ENCODE measurements around the gene SNED1. TPM values are rescaled to one million over a fixed set of nuclear protein-coding genes. Genes with fewer than 3 reads are reported as not detected.

Gene SNED1
- total and polyA plus RNA-seq, 8 donors, result 2.0 to 106 (median 16.0) TPM

DNA sequence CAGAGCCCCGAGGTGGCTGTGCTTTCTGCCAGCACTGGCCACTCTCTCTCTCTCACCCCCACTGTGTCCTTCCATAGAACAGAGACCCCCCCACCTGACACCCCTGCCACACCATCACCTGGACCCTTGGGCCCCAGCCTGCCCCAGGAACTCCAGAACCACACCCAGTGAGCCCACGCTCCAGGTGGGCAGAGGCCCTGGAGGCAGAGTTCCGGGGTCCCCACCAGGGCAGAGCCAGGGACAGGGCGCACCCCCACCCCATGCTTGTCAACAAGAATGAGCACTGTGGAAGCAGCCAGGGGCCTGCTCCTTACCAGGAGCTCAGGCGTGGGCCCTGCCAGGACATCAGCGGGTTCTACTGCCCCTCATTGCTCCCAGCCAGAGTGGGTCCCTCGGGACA, 136.3 kb downstream of the SNED1 start:
- WGBS, 5 donors, result 92 to 96% (median 94%) methylated on average over 7 of the region's 7 CpGs
- TF ChIP-seq POLR2AphosphoS5 (IDR thresholded peaks at IDR 0.05) (no peak), EP300 (IDR thresholded peaks at IDR 0.05) (no peak), POLR2A (IDR thresholded peaks at IDR 0.05) (no peak)
- TF ChIP-seq, protein P1, sequence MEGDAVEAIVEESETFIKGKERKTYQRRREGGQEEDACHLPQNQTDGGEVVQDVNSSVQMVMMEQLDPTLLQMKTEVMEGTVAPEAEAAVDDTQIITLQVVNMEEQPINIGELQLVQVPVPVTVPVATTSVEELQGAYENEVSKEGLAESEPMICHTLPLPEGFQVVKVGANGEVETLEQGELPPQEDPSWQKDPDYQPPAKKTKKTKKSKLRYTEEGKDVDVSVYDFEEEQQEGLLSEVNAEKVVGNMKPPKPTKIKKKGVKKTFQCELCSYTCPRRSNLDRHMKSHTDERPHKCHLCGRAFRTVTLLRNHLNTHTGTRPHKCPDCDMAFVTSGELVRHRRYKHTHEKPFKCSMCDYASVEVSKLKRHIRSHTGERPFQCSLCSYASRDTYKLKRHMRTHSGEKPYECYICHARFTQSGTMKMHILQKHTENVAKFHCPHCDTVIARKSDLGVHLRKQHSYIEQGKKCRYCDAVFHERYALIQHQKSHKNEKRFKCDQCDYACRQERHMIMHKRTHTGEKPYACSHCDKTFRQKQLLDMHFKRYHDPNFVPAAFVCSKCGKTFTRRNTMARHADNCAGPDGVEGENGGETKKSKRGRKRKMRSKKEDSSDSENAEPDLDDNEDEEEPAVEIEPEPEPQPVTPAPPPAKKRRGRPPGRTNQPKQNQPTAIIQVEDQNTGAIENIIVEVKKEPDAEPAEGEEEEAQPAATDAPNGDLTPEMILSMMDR (IDR thresholded peaks at IDR 0.05), result no peak
- H3K36me3 ChIP-seq, result peaks cover 0 to 62% (median 39%) of the 10 kb centered on the region in 4 donors

DNA sequence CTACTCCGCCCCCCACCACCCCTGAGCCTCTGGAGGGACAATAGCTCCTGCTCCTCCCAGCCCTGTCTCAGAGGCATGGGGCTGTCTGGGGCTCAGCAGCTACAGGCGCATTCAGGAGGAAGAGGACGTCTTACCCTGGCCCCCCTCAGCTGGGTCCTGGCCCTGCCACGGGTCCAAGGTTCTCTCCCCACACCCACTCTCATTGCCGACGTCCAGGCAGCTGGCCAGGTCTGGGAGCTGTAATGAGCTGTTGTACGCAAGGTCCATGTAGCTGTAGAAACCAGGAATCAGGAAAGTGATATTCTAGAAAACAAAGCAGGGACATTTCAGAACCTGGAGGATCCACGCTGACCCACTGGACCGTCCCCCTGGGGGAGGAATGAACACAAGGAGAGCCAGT, 137.3 kb downstream of the SNED1 start:
- H3K36me3 ChIP-seq, result peaks cover 0 to 64% (median 49%) of the 10 kb centered on the region in 4 donors
- H3K27ac ChIP-seq, result no peak overlapping the region
- TF ChIP-seq EP300 (IDR thresholded peaks at IDR 0.05), result no peak
- WGBS, 5 donors, result 65 to 82% (median 77%) methylated on average over 9 of the region's 9 CpGs
- peak in 1 of 2 donors; percentile 37 for DNase-seq
- H3K27me3 ChIP-seq, result no peaks in the 10 kb centered on the region
- intact Hi-C loops (cut with DNase I; ENCODE audit: low total_unique reads), result no loop called here
- H3K9me3 ChIP-seq, result no peaks in the 10 kb centered on the region
- H3K4me3 ChIP-seq, result no peak overlapping the region
- H3K4me1 ChIP-seq, result no peaks in the 10 kb centered on the region

More for the DNA sequence above, 136.3 kb downstream of the SNED1 start:
- intact Hi-C loops (cut with DNase I; ENCODE audit: low total_unique reads), result no loop called here
- no peaks in the 10 kb centered on the region for H3K27me3 ChIP-seq
- DNase-seq, result no peak
- H3K4me1 ChIP-seq, result no peaks in the 10 kb centered on the region
- no peaks in the 10 kb centered on the region for H3K9me3 ChIP-seq
- no peak overlapping the region for H3K27ac ChIP-seq
- no peak overlapping the region for H3K4me3 ChIP-seq

GRCh38 chr2:241136191-241136590, 137.8 kb downstream of the SNED1 start:
- DNase-seq, result no peak
- Histone ChIP-seq H3K27ac (no peak overlapping the region), H3K4me1 (no peaks in the 10 kb centered on the region), H3K4me3 (no peak overlapping the region), H3K9me3 (no peaks in the 10 kb centered on the region), H3K27me3 (no peaks in the 10 kb centered on the region), H3K36me3 (peaks cover 0 to 62% (median 49%) of the 10 kb centered on the region in 4 donors)
- intact Hi-C loops (cut with DNase I; ENCODE audit: low total_unique reads), result no loop called here
- 93 to 97% (median 96%) methylated on average over 7 to 8 of the region's 8 CpGs for WGBS, 5 donors
- TF ChIP-seq, protein P1 (IDR thresholded peaks at IDR 0.05), result no peak
- TF ChIP-seq POLR2AphosphoS5 (IDR thresholded peaks at IDR 0.05), result no peak
- TF ChIP-seq POLR2A (IDR thresholded peaks at IDR 0.05), result no peak
- TF ChIP-seq EP300 (IDR thresholded peaks at IDR 0.05), result no peak

GRCh38 chr2:241136661-241137260, 138.3 kb downstream of the SNED1 start:
- intact Hi-C loops (cut with DNase I; ENCODE audit: low total_unique reads), result no loop called here
- DNase-seq, result no peak
- no peak overlapping the region for H3K4me3 ChIP-seq
- no peak overlapping the region for H3K27ac ChIP-seq
- H3K27me3 ChIP-seq, result no peaks in the 10 kb centered on the region
- H3K4me1 ChIP-seq, result no peaks in the 10 kb centered on the region
- TF ChIP-seq POLR2A (IDR thresholded peaks at IDR 0.05), result no peak
- TF ChIP-seq EP300 (IDR thresholded peaks at IDR 0.05), result no peak
- no peak for TF ChIP-seq POLR2AphosphoS5 (IDR thresholded peaks at IDR 0.05)
- TF ChIP-seq, protein P1 (IDR thresholded peaks at IDR 0.05), result no peak
- WGBS, 5 donors, result 94 to 97% (median 97%) methylated on average over 13 to 25 of the region's 25 CpGs
- H3K36me3 ChIP-seq, result peaks cover 0 to 62% (median 50%) of the 10 kb centered on the region in 4 donors
- H3K9me3 ChIP-seq, result no peaks in the 10 kb centered on the region
